GM23338 (cell line): ENCODE data around the gene CNTNAP2.

Source experiments
- CREB1 ChIP-seq: fragments of 250-450 bp; sonication (Bioruptor Pico); IDR thresholded peaks from 2 replicates; pipeline ENCODE4 v1.5.0; 2020; ENCODE audit warnings: low read depth, mild to moderate bottlenecking, moderate library complexity
- EZH2 ChIP-seq: fragments of 200-600 bp; sonication (generic); IDR thresholded peaks from one replicate; pipeline ENCODE4 v1.8.0; 2017; ENCODE audit warnings: antibody characterized with exemption, mild to moderate bottlenecking, low read depth; ENCODE audit not compliant: unreplicated experiment
- EZH2phosphoT487 ChIP-seq: fragments of 200-600 bp; sonication (generic); IDR thresholded peaks from one replicate; pipeline ENCODE4 v1.8.1; 2018; ENCODE audit warnings: antibody characterized with exemption; ENCODE audit not compliant: unreplicated experiment
- JUNB ChIP-seq: IDR thresholded peaks from one replicate; pipeline ENCODE4 v1.6.1; 2016; ENCODE audit warnings: antibody characterized with exemption; ENCODE audit not compliant: unreplicated experiment
- POLR2AphosphoS5 ChIP-seq: IDR thresholded peaks from 2 replicates; pipeline ENCODE4 v1.6.1; 2016; ENCODE audit warnings: antibody characterized with exemption, low read depth
- REST ChIP-seq: IDR thresholded peaks from one replicate; pipeline ENCODE4 v1.6.1; 2018; ENCODE audit warnings: antibody characterized with exemption; ENCODE audit not compliant: unreplicated experiment
- TF ChIP-seq, protein P1 (sequence below), 2 experiments: fragments of 200-600 bp in 1 of 2; sonication (generic) in 1 of 2; conservative IDR thresholded peaks; 2 replicates each; pipeline versions ENCODE4 v1.5.1 to v1.6.1; 2016 to 2017; ENCODE audit warnings: antibody characterized with exemption in 2 of 2, low read depth in 2 of 2, mild to moderate bottlenecking in 2 of 2, moderate library complexity in 1 of 2
- TF ChIP-seq, protein P2 (sequence below): fragments of 250-450 bp; sonication (Bioruptor Pico); IDR thresholded peaks from 2 replicates; pipeline ENCODE4 v1.5.0; 2020; ENCODE audit warnings: mild to moderate bottlenecking, moderate library complexity
- TF ChIP-seq, protein P3 (sequence below): IDR thresholded peaks from 2 replicates; pipeline ENCODE4 v1.6.1; 2016; ENCODE audit warnings: antibody characterized with exemption

GRCh38 chr7:146331369-146331768 is 214.8 kb downstream of the CNTNAP2 start:
- TF ChIP-seq, protein P1, sequence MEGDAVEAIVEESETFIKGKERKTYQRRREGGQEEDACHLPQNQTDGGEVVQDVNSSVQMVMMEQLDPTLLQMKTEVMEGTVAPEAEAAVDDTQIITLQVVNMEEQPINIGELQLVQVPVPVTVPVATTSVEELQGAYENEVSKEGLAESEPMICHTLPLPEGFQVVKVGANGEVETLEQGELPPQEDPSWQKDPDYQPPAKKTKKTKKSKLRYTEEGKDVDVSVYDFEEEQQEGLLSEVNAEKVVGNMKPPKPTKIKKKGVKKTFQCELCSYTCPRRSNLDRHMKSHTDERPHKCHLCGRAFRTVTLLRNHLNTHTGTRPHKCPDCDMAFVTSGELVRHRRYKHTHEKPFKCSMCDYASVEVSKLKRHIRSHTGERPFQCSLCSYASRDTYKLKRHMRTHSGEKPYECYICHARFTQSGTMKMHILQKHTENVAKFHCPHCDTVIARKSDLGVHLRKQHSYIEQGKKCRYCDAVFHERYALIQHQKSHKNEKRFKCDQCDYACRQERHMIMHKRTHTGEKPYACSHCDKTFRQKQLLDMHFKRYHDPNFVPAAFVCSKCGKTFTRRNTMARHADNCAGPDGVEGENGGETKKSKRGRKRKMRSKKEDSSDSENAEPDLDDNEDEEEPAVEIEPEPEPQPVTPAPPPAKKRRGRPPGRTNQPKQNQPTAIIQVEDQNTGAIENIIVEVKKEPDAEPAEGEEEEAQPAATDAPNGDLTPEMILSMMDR (conservative IDR thresholded peaks at IDR 0.05; ENCODE audit: low read depth in 2 of 2): no peak
- no peak for TF ChIP-seq EZH2phosphoT487
- no peak for TF ChIP-seq EZH2
- no peak for TF ChIP-seq POLR2AphosphoS5
- TF ChIP-seq, protein P2, sequence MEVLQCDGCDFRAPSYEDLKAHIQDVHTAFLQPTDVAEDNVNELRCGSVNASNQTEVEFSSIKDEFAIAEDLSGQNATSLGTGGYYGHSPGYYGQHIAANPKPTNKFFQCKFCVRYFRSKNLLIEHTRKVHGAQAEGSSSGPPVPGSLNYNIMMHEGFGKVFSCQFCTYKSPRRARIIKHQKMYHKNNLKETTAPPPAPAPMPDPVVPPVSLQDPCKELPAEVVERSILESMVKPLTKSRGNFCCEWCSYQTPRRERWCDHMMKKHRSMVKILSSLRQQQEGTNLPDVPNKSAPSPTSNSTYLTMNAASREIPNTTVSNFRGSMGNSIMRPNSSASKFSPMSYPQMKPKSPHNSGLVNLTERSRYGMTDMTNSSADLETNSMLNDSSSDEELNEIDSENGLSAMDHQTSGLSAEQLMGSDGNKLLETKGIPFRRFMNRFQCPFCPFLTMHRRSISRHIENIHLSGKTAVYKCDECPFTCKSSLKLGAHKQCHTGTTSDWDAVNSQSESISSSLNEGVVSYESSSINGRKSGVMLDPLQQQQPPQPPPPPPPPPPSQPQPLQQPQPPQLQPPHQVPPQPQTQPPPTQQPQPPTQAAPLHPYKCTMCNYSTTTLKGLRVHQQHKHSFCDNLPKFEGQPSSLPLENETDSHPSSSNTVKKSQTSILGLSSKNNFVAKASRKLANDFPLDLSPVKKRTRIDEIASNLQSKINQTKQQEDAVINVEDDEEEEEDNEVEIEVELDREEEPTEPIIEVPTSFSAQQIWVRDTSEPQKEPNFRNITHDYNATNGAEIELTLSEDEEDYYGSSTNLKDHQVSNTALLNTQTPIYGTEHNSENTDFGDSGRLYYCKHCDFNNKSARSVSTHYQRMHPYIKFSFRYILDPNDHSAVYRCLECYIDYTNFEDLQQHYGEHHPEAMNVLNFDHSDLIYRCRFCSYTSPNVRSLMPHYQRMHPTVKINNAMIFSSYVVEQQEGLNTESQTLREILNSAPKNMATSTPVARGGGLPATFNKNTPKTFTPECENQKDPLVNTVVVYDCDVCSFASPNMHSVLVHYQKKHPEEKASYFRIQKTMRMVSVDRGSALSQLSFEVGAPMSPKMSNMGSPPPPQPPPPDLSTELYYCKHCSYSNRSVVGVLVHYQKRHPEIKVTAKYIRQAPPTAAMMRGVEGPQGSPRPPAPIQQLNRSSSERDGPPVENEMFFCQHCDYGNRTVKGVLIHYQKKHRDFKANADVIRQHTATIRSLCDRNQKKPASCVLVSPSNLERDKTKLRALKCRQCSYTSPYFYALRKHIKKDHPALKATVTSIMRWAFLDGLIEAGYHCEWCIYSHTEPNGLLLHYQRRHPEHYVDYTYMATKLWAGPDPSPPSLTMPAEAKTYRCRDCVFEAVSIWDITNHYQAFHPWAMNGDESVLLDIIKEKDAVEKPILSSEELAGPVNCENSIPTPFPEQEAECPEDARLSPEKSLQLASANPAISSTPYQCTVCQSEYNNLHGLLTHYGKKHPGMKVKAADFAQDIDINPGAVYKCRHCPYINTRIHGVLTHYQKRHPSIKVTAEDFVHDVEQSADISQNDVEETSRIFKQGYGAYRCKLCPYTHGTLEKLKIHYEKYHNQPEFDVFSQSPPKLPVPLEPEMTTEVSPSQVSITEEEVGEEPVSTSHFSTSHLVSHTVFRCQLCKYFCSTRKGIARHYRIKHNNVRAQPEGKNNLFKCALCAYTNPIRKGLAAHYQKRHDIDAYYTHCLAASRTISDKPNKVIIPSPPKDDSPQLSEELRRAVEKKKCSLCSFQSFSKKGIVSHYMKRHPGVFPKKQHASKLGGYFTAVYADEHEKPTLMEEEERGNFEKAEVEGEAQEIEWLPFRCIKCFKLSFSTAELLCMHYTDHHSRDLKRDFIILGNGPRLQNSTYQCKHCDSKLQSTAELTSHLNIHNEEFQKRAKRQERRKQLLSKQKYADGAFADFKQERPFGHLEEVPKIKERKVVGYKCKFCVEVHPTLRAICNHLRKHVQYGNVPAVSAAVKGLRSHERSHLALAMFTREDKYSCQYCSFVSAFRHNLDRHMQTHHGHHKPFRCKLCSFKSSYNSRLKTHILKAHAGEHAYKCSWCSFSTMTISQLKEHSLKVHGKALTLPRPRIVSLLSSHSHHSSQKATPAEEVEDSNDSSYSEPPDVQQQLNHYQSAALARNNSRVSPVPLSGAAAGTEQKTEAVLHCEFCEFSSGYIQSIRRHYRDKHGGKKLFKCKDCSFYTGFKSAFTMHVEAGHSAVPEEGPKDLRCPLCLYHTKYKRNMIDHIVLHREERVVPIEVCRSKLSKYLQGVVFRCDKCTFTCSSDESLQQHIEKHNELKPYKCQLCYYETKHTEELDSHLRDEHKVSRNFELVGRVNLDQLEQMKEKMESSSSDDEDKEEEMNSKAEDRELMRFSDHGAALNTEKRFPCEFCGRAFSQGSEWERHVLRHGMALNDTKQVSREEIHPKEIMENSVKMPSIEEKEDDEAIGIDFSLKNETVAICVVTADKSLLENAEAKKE (CRISPR knock-in tag): no peak
- TF ChIP-seq, protein P3, sequence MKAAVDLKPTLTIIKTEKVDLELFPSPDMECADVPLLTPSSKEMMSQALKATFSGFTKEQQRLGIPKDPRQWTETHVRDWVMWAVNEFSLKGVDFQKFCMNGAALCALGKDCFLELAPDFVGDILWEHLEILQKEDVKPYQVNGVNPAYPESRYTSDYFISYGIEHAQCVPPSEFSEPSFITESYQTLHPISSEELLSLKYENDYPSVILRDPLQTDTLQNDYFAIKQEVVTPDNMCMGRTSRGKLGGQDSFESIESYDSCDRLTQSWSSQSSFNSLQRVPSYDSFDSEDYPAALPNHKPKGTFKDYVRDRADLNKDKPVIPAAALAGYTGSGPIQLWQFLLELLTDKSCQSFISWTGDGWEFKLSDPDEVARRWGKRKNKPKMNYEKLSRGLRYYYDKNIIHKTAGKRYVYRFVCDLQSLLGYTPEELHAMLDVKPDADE: no peak
- TF ChIP-seq CREB1 (CRISPR knock-in tag): no peak
- no peak for TF ChIP-seq REST
- no peak for TF ChIP-seq JUNB
